NCI-H526 (cell line): ENCODE results near the gene ST6GALNAC5.

ENCODE experiments used
- DNase-seq, 2 experiments: peaks; one replicate each; lab custom pipeline; 2025; lab: John Stamatoyannopoulos, UW

Gene ST6GALNAC5

DNA sequence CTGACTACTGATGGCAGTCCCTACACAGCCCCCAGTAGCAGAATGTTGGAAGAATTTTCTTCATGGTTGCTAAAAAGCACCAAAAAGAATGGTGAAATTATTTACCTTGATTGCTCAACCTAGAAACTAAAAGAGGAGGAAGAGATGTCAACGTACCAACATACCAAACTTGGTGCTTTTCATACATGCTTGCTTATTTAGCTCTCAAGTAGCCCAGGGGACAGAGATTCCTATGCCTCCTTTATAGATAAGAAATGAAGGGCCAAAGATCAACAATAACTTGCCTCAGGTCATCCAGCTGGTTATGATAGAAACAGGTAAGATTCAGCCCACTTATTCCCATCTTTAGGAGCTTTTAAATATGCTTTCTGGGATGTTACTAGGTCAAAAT lies 181.3 kb downstream of the ST6GALNAC5 start:
- DNase-seq = no peak

DNA sequence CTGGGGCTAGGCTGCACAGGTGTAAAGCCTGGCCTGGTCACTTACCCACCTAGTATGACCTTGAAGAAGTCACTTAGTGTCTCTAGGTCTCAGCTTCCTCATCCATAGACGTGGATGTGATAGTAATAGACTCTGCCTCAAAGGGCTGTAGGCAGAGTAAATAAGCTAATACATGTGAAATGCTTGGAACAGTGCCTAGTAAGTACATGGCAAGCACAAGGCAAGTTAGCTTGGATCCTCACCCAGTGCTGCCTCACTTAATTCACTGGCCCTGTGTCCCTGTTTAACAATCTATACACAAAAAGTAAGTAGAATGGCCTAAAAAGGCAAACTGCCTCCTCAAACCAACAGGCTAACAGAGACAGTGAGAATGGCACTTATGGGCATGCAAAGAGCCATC lies 184.1 kb downstream of the ST6GALNAC5 start:
- DNase-seq = no peak

DNA sequence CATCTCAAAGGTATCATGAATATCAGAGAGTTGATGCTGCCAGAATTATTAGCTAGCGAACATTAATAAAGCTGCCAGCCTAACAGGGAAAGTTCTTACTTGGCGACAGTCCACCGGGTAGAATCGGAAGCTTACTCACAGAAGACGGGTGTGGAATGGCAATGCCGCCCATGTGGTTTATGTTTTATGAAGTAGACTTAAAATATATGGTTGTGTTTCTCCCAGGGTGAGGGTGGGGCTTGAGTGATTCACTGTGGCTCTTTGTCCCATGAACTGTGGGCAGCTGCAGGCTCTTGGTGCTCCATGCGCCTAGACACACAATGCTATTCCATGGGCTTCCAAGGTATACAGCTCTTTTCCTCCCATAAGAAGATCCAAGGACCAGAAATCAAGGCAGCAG lies 189.2 kb downstream of the ST6GALNAC5 start:
- no peak for DNase-seq

DNA sequence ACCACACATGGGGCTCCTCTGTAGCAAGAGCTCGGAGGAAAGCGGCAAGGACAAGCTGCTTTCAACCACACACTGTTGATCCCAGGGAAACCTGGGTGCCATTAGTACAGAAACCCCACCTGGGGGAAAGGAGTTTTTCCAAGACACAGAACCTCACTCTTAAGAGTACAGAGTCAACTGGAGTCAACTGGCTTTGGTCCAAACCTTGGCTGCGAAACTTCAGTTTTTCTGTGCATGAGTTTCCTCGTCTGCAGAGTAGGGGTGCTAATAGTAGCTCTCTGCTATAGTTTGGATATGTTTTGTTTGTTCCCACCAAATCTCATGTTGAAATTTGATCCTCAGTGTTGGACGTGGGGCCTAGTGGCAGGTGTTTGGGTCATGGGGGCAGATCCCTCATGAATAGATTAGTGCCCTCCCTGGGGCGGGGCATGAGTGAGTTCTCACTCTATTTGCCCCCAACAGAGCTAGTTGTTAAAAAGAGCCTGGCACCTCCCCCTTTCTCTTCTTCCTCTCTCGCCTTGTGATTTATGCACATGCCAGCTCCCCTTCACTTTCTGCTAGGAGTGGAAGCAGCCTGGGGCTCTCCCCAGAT lies 190.8 kb downstream of the ST6GALNAC5 start:
- no peak for DNase-seq

DNA sequence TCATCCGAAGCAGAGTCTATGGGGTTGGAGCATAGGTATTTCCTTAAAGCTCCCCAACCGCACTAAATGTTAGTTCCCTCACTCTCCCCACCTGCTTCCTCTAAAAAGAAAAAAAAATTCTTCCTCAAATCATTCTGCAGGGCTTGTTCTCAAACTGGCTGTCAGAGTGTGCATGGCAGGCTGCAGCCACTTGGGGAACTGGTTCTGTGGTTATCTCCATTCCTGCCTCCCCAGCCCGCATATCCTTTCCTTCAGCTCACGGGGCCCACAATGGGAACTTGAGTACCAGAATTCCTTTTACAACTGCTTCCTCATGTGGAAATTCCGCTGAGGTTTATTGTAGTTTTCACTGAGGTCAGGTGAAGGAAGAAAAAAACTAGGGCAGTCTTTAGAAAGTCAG lies 192.7 kb downstream of the ST6GALNAC5 start:
- no peak for DNase-seq

DNA sequence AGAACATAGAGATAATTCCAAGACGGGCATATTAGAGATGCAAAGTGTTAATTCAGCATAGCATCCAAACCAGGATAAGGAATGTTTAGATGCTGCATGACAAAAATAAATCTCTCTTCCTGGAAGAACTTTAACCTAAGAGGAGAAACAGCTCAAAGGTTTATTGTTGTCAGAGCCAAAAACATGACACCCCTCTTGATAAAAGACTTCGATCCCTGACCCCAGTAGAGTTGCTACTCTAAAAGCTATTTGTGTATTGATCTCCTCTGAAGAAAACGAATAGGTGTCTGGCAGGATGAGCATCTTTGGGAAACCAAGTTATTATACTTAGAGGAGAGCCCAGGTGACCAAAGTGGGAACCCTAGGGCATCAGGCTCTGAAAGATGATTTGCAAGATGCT lies 193.9 kb downstream of the ST6GALNAC5 start:
- no peak for DNase-seq

DNA sequence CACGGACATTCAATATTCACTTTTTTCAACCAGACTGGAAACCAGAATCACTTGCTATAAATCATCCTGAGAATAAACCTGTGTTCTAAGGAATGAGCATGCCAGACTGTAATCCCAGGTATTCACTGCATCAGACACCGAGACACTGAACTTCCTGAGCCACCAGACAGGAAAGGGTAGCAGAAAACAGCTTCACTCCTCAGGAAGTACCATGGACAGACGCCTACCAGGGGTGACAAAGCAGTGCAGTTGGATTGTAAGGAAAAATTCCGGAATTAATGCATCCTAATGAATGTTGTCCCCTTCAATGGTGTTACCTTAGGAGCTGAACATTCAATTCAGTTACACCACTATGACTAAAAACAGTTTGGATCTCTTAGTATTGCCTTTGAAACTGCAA lies 195.8 kb downstream of the ST6GALNAC5 start:
- no peak for DNase-seq

DNA sequence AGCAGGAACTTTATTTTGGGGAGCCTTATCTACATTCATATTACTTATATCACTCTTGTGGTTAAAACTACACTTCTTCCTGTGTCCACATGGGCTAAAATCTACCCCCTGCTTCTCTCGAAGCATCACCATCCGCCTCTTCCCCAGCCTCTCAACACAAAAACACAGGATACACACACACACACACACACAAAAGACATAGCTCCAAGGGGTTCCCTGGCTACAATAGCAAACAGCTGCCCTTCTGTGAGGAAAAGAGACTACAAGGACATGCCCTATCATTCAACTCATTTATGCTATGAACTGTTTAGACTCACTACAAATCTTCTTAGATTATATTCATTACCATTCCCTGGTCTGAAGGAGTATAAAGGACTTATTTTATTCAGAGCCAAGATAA lies 197.0 kb downstream of the ST6GALNAC5 start:
- DNase-seq = no peak

DNA sequence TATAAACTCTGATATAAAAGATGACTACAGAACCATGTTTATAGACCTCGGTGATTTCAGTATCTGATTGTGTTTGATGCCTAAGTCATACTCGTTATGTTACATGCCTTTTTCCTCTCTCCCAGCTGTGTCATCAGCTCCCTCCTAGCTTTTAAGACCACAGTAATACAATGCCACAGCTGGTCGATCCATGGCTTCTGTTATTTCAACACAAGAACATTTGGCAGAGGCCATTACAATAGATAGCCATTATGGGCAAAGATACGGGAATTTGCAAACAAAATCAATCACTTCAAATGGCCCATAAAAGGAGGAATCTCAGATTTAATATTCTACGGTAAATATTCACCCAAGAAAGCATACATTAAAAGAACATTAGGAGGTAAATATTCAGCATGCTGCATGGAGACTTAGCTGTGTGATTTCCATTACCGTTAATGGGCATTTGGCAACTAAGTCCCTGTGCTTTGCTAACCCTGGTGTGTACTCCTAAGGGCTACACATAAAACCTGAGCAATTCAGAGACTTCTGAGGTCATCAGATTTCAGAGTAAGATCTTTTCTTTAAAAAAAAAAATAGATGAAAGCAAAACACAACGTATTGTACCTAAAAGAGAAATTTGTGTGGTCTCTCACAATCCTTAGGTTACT lies 198.5 kb downstream of the ST6GALNAC5 start:
- DNase-seq = no peak

DNA sequence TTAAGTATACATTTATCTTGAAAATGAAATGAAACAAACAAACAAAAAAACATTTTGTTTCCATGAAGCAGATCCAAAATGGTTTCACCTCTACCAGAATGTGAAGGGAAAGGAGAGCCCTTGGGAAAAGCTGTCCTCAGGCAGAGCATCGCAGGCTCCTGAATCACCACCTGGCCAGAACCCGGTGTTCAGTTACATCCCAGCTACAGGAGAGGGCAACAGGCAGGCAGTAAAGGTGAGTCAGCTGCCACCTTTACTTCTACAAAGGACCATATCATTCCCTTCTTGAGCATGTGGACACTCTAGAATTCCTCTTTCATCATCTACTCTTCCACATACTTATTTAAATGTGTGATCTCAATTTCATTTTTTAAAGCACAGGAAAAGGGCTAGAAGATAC lies 200.7 kb downstream of the ST6GALNAC5 start:
- DNase-seq = peak in 1 of 2 experiments; percentile 7

DNA sequence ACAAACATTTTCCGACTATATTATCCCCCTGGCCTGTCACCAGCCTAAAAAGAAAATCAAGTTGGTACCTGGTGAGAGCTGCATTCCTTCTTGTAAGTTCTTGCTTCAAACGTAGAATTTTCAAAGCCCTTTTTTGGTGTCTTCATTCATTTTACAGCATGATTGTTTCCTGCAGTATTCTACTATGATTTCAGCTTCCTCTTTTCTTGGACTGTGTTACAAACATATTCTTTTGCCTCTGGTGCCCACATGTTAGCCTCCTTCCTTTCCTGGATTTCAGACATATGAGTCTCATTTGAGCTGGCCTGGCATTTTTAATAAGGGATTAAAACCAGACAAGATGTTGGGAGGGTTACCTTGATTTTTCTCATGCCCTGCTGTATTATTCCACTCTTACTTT lies 209.5 kb downstream of the ST6GALNAC5 start:
- DNase-seq = no peak

DNA sequence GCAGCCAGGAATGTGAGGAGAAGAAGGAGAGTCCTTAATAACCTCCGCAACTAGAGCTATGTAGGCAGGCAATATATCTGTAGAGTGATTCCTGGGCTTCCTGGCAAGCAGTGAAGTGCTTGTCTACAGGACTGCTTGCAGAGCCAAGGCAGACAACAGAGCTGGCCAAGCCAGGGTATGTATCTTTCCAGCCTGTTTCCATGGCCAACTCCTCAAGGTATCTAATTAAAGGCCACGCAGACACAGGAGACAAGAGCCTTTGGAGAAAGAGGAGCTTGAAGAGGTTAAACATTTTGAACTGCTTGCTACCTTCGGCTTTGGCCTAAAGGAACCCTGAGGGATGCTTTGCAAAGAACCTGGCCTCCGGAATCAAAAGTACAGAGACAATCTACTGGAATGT lies 214.6 kb downstream of the ST6GALNAC5 start:
- no peak for DNase-seq

DNA sequence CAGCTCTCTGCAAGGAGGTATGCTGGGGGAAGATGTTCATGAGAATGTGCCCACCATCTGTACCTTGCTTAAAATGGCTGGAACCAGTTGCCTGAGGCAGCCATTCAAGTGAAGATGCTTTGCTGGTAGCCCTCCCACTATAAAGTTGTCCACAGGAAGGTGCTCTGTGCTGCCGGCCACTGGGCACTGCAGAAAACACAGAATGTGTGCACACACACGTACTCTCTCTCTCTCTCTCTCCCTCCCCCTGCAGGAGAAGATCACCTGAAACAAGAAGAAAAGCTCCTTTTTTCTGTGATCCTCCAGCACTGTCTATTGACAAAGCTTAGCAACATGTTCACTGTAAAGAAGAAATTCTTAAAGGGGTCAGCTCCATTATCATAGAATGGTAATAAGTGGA lies 217.2 kb downstream of the ST6GALNAC5 start:
- no peak for DNase-seq

DNA sequence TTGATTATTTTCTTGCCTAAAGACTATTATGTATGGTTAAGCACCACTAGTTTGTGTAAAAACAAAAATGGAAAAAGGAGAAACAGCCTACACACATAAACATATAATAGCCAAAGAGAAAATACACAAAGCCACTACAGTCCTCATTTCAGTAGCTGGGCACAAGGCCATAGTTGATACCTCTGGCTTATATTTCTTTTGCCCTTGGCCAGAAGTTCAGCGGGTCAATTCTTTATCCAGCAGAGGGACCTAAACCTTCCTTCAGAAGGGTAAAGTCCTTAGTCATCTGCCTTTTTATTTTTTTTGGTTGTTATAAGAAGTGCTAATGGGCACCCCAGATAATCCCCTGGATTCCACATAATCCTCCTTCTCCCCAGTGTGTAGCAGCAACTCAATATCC lies 217.8 kb downstream of the ST6GALNAC5 start:
- DNase-seq = no peak

DNA sequence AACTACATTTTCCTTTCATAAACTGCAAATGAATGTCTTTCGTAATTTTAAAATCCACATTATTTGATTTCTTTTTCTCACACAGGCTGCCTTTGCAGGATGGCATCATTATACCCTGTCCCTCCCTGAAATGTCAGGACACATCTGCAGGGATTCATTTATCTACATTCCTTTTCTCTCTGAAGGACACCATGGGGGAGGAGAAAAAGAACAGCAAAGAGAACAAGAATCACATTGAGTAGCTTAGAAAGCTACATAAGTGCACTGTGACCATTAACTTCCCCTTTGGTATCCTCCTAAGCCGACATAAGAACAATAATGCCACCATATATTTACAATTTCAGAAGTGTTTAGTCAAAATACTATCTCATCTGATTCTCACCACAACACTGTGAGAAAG lies 222.5 kb downstream of the ST6GALNAC5 start:
- DNase-seq = no peak

DNA sequence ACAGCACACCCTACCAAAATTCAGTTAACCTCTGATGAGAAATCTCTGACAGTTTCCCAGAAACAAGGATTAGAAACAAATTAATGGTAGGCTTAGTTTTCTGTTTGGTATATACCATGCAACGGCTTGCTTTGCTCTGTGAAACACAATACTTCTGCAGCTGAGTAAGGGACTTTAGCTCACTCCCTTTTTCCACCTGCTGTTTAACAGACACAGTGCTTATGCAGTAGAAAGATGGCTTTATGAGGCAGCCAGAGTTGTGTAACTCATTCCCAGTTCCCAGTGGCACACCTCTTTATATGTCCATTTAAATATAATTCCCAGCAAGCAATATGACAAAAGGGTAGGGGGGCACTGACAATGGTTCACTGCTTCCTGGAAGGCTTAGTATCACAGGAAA lies 228.0 kb downstream of the ST6GALNAC5 start:
- peak; percentile 19 to 44 for DNase-seq

DNA sequence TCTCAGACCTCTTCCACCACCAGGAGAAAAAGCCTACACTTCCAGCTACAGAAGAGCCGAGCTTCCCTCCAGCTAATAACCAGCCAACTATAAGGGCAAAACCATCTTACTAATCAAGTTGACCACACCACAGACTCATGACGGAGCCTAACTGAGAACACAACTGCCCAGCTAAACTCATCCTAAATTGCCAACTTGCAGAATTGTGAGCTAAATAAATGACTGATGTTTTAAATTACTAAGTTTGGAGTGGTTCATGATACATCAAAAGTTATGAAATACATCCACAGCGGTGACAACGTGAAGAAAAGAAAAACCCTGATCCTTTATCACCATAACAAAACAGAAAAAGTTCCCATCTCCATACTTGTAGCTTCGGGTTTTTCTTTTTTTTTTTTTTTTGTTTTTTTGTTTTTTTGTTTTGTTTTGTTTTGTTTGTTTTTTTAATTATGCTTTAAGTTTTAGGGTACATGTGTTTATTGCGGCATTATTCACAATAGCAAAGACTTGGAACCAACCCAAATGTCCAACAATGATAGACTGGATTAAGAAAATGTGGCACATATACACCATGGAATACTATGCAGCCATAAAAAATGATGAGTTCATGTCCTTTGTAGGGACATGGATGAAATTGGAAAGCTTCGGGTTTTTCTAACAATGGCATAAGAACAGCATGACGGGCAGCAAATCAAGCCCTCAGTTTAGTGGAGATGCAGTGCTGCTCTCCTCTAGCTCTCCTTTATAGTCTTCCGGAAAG lies 229.4 kb downstream of the ST6GALNAC5 start:
- DNase-seq = no peak

DNA sequence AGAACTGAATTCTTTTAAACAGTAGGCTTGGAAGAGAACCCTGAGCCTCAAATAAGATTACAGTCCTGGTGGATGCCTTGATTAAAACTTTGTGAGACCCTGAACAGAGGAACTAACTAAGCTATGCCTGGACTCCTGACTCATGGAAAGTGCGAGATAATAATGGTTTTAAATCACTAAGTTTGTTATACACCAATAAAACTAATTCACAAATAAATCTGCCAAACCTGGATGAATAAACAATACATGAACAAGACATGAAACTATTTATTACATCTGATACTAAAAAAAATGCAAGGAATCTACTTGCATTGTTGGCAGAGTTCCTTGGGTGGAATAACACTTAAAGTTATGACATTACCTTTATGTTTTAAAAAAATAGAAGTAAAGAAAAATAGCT lies 233.6 kb downstream of the ST6GALNAC5 start:
- DNase-seq = no peak

DNA sequence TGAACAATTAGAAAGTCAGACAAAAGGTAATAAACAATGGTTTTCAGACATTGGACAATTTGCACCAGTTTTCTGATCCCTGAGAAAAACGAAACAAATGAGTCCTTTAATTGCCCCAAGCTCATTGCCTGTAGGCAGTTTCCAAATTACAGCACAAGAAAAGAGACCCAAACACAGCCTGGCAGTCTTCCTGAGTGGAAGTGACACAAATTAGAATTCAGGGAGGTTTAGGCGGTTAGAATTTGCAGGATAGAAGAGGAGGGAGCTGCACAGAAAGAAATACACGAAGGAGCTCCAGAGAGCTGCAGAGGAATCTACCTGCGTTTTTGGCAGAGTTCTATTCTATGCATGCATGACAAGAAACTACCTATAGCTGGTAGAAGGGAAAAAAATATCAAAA lies 236.2 kb downstream of the ST6GALNAC5 start:
- no peak for DNase-seq

DNA sequence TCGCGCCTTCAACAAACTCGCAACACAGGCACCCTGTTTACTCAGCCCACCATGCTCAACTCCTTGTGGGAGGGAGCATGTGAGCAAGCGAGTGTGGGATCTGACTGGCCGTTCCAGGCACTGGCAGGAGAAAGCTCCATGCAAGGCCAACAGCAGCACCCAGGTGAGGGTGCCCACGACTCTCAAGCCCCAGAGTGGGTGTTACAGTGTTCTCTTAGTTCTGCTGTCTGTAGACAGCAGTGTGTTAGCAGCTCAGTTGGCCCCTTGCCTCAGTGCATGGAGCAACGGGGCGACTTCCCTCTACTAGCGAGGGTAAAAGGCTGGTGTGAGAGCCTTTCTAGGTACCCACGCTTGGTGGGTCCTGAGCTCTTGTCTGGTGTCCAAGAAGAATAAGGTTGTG lies 237.4 kb downstream of the ST6GALNAC5 start:
- no peak for DNase-seq
